Measurements from ENCODE around the gene CYP3A4.
"Not testable (repeated sequence)": the region's sequence is repeated elsewhere in the genome, so short reads cannot be mapped to it uniquely, and the experiment has no call there.

DNA sequence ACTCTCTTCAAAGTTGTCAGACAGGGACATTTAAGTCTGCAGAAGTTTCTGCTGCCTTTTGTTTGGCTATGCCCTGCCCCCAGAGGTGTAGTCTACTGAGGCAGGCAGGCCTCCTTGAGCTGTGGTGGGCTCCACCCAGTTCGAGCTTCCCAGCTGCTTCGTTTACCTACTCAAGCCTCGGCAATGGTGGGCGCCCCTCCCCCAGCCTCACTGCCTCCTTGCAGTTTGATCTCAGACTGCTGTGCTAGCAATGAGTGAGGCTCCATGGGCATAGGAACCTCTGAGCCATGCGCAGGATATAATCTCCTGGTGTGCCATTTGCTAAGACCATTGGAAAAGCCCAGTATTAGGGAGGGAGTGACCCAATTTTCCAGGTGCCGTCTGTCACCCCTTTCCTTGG lies 19.1 kb upstream of the CYP3A4 start:
- TF ChIP-seq, protein P1, sequence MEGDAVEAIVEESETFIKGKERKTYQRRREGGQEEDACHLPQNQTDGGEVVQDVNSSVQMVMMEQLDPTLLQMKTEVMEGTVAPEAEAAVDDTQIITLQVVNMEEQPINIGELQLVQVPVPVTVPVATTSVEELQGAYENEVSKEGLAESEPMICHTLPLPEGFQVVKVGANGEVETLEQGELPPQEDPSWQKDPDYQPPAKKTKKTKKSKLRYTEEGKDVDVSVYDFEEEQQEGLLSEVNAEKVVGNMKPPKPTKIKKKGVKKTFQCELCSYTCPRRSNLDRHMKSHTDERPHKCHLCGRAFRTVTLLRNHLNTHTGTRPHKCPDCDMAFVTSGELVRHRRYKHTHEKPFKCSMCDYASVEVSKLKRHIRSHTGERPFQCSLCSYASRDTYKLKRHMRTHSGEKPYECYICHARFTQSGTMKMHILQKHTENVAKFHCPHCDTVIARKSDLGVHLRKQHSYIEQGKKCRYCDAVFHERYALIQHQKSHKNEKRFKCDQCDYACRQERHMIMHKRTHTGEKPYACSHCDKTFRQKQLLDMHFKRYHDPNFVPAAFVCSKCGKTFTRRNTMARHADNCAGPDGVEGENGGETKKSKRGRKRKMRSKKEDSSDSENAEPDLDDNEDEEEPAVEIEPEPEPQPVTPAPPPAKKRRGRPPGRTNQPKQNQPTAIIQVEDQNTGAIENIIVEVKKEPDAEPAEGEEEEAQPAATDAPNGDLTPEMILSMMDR (tag by site-specific recombination; IDR thresholded peaks at IDR 0.05), result not testable (repeated sequence)
- TF ChIP-seq ZNF416 (tag by site-specific recombination; IDR thresholded peaks at IDR 0.05); ZNF146 (tag by site-specific recombination; IDR thresholded peaks at IDR 0.05); ZNF776 (tag by site-specific recombination; IDR thresholded peaks at IDR 0.05; ENCODE audit: borderline replicate concordance); ZNF561 (tag by site-specific recombination; IDR thresholded peaks at IDR 0.05; ENCODE audit: borderline replicate concordance); ZBTB7A (tag by site-specific recombination; IDR thresholded peaks at IDR 0.05; ENCODE audit: low read depth); ZNF629 (tag by site-specific recombination; IDR thresholded peaks at IDR 0.05); ZNF274 (IDR thresholded peaks at IDR 0.05; ENCODE audit: low read length); ZNF274 (tag by site-specific recombination; IDR thresholded peaks at IDR 0.05; ENCODE audit: borderline replicate concordance): not testable (repeated sequence)
- TF ChIP-seq, protein P2, sequence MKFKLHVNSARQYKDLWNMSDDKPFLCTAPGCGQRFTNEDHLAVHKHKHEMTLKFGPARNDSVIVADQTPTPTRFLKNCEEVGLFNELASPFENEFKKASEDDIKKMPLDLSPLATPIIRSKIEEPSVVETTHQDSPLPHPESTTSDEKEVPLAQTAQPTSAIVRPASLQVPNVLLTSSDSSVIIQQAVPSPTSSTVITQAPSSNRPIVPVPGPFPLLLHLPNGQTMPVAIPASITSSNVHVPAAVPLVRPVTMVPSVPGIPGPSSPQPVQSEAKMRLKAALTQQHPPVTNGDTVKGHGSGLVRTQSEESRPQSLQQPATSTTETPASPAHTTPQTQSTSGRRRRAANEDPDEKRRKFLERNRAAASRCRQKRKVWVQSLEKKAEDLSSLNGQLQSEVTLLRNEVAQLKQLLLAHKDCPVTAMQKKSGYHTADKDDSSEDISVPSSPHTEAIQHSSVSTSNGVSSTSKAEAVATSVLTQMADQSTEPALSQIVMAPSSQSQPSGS (tag by site-specific recombination; IDR thresholded peaks at IDR 0.05; ENCODE audit: low read depth), result not testable (repeated sequence)
- TF ChIP-seq, protein P3, sequence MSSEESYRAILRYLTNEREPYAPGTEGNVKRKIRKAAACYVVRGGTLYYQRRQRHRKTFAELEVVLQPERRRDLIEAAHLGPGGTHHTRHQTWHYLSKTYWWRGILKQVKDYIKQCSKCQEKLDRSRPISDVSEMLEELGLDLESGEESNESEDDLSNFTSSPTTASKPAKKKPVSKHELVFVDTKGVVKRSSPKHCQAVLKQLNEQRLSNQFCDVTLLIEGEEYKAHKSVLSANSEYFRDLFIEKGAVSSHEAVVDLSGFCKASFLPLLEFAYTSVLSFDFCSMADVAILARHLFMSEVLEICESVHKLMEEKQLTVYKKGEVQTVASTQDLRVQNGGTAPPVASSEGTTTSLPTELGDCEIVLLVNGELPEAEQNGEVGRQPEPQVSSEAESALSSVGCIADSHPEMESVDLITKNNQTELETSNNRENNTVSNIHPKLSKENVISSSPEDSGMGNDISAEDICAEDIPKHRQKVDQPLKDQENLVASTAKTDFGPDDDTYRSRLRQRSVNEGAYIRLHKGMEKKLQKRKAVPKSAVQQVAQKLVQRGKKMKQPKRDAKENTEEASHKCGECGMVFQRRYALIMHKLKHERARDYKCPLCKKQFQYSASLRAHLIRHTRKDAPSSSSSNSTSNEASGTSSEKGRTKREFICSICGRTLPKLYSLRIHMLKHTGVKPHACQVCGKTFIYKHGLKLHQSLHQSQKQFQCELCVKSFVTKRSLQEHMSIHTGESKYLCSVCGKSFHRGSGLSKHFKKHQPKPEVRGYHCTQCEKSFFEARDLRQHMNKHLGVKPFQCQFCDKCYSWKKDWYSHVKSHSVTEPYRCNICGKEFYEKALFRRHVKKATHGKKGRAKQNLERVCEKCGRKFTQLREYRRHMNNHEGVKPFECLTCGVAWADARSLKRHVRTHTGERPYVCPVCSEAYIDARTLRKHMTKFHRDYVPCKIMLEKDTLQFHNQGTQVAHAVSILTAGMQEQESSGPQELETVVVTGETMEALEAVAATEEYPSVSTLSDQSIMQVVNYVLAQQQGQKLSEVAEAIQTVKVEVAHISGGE (tag by site-specific recombination; conservative IDR thresholded peaks at IDR 0.05; ENCODE audit: low read depth), result not testable (repeated sequence)

All from HEK293 (cell line).